SK-N-MC (cell line): Measurements from ENCODE around the gene SMAD6.
A peak's percentile ranks its signal among the peaks of the same experiment; 100 is the strongest.

Experiments
- DNase-seq: peaks from one replicate; pipeline ENCODE4 v3.0.0-alpha.2; 2011; ENCODE audit warnings: low read depth, low spot score
- H3K27ac ChIP-seq: fragments of 200-600 bp; sonication (generic); 2 replicates; pipeline ENCODE4 v1.5.1; 2016; ENCODE audit warnings: mixed run types
- H3K36me3 ChIP-seq: fragments of 200-600 bp; sonication (generic); 2 replicates; pipeline ENCODE4 v1.6.1; 2017; ENCODE audit warnings: antibody characterized with exemption, low read length, mixed read lengths; ENCODE audit not compliant: insufficient read depth
- H3K4me3 ChIP-seq: fragments of 200-600 bp; sonication (generic); 2 replicates; pipeline ENCODE4 v1.5.1; 2016
- H3K9ac ChIP-seq: fragments of 200-600 bp; sonication (generic); 2 replicates; pipeline ENCODE4 v1.8.0; 2017; ENCODE audit warnings: mixed run types, mixed read lengths; ENCODE audit not compliant: insufficient read length
- H3K9me3 ChIP-seq: fragments of 200-600 bp; sonication (generic); 2 replicates; pipeline ENCODE4 v1.6.1; 2017; ENCODE audit warnings: low read depth, mild to moderate bottlenecking, antibody characterized with exemption, low read length, moderate library complexity, mixed read lengths
- EZH2 ChIP-seq: fragments of 200-600 bp; sonication (generic); IDR thresholded peaks from one replicate; pipeline ENCODE4 v1.6.1; 2017; ENCODE audit warnings: antibody characterized with exemption
- FOXP2 ChIP-seq: optimal IDR thresholded peaks from 2 replicates; pipeline ENCODE3; 2011; ENCODE audit warnings: mild to moderate bottlenecking, moderate library complexity; ENCODE audit not compliant: insufficient read depth; ENCODE audit errors: extremely low read length, control extremely low read depth
- POLR2AphosphoS5 ChIP-seq: IDR thresholded peaks from 2 replicates; pipeline ENCODE4 v1.6.1; 2012; ENCODE audit warnings: mild to moderate bottlenecking, low read depth, low read length, borderline replicate concordance

SMAD6 gene

GRCh38 chr15:66775127-66776105 is 73.4 kb downstream of the SMAD6 start:
- Histone ChIP-seq H3K27ac (no peak overlapping the region), H3K9ac (no peak overlapping the region), H3K4me3 (no peak overlapping the region), H3K9me3 (no peaks in the 10 kb centered on the region), H3K36me3 (no peaks in the 10 kb centered on the region; the same call in 1 of the 2 replicates)
- DNase-seq, result no peak
- no peak for TF ChIP-seq EZH2
- no peak for TF ChIP-seq POLR2AphosphoS5
- no peak for TF ChIP-seq FOXP2

- TF ChIP-seq POLR2AphosphoS5 (no peak), EZH2 (no peak), FOXP2 (no peak)
- Histone ChIP-seq H3K27ac (no peak overlapping the region), H3K36me3 (no peaks in the 10 kb centered on the region; the same call in 1 of the 2 replicates), H3K9me3 (no peaks in the 10 kb centered on the region), H3K9ac (no peak overlapping the region), H3K4me3 (no peak overlapping the region)
- no peak for DNase-seq
Measured at GRCh38 chr15:66777054-66777453, 75.0 kb downstream of the SMAD6 start.

- Histone ChIP-seq H3K36me3 (no peaks in the 10 kb centered on the region; the same call in 1 of the 2 replicates), H3K4me3 (no peak overlapping the region), H3K9ac (no peak overlapping the region), H3K27ac (no peak overlapping the region), H3K9me3 (no peaks in the 10 kb centered on the region)
- TF ChIP-seq FOXP2 (no peak), EZH2 (no peak), POLR2AphosphoS5 (no peak)
- no peak for DNase-seq
Measured at GRCh38 chr15:66777596-66778313, 75.7 kb downstream of the SMAD6 start.

GRCh38 chr15:66778314-66778665 is 76.3 kb downstream of the SMAD6 start:
- Histone ChIP-seq H3K9ac (no peak overlapping the region), H3K4me3 (no peak overlapping the region), H3K36me3 (no peaks in the 10 kb centered on the region; the same call in 1 of the 2 replicates), H3K9me3 (no peaks in the 10 kb centered on the region), H3K27ac (no peak overlapping the region)
- DNase-seq, result no peak
- no peak for TF ChIP-seq FOXP2
- no peak for TF ChIP-seq EZH2
- no peak for TF ChIP-seq POLR2AphosphoS5

GRCh38 chr15:66778716-66779115 is 76.7 kb downstream of the SMAD6 start:
- no peak for TF ChIP-seq POLR2AphosphoS5
- TF ChIP-seq FOXP2, result no peak
- no peak for TF ChIP-seq EZH2
- Histone ChIP-seq H3K36me3 (no peaks in the 10 kb centered on the region; the same call in 1 of the 2 replicates), H3K27ac (no peak overlapping the region), H3K4me3 (no peak overlapping the region), H3K9ac (no peak overlapping the region), H3K9me3 (no peaks in the 10 kb centered on the region)
- DNase-seq, result no peak

GRCh38 chr15:66779331-66780009 is 77.4 kb downstream of the SMAD6 start:
- TF ChIP-seq EZH2 (no peak), FOXP2 (no peak), POLR2AphosphoS5 (no peak)
- H3K9ac ChIP-seq, result peak overlapping the region; percentile 12
- H3K4me3 ChIP-seq, result peak overlapping the region; percentile 14; the same call in 1 of the 2 replicates
- no peaks in the 10 kb centered on the region; the same call in 1 of the 2 replicates for H3K36me3 ChIP-seq
- H3K27ac ChIP-seq, result 0 out of 2 replicates have a peak overlapping the region, but pooled peaks have one; percentile 10
- no peak for DNase-seq
- H3K9me3 ChIP-seq, result no peaks in the 10 kb centered on the region

- Histone ChIP-seq H3K9me3 (no peaks in the 10 kb centered on the region), H3K27ac (0 out of 2 replicates have a peak overlapping the region, but pooled peaks have one; percentile 10), H3K4me3 (no peak overlapping the region; the same call in 1 of the 2 replicates), H3K9ac (peak overlapping the region; percentile 12), H3K36me3 (no peaks in the 10 kb centered on the region; the same call in 1 of the 2 replicates)
- TF ChIP-seq POLR2AphosphoS5, result no peak
- TF ChIP-seq FOXP2, result no peak
- TF ChIP-seq EZH2, result no peak
- DNase-seq, result no peak
Measured at GRCh38 chr15:66780172-66780972, 78.3 kb downstream of the SMAD6 start.
